Measurements from ENCODE around the gene KCNH1.

KCNH1 gene

GRCh38 chr1:210878564-210878963, 255.4 kb downstream of the KCNH1 start:
- no peak for TF ChIP-seq NFIC (IDR thresholded peaks at IDR 0.05)
- TF ChIP-seq ZBTB7A (IDR thresholded peaks at IDR 0.05; ENCODE audit: low read depth): no peak
- no peak for TF ChIP-seq CEBPB (IDR thresholded peaks at IDR 0.05)
- no peak for TF ChIP-seq YY1 (IDR thresholded peaks at IDR 0.05; ENCODE audit: low read depth)
- no peak for TF ChIP-seq EP300 (IDR thresholded peaks at IDR 0.05; ENCODE audit: borderline replicate concordance)
- TF ChIP-seq FOXM1 (IDR thresholded peaks at IDR 0.05; ENCODE audit: borderline replicate concordance, low read depth): no peak
- TF ChIP-seq TCF12 (IDR thresholded peaks at IDR 0.05; ENCODE audit: low read depth): no peak
- TF ChIP-seq MAX (IDR thresholded peaks at IDR 0.05): no peak
- no peak for TF ChIP-seq RAD21 (IDR thresholded peaks at IDR 0.05; ENCODE audit: low read depth)
- TF ChIP-seq EGR1 (IDR thresholded peaks at IDR 0.05): no peak
- TF ChIP-seq USF1 (IDR thresholded peaks at IDR 0.05): no peak
- no peak for TF ChIP-seq CREB1 (IDR thresholded peaks at IDR 0.05; ENCODE audit: low read depth)
- TF ChIP-seq TEAD4 (IDR thresholded peaks at IDR 0.05): no peak
- no peak for TF ChIP-seq REST (IDR thresholded peaks at IDR 0.05; ENCODE audit: low read depth)
- no peak for TF ChIP-seq TAF1 (IDR thresholded peaks at IDR 0.05; ENCODE audit: low read depth)

- no peak for TF ChIP-seq REST (IDR thresholded peaks at IDR 0.05; ENCODE audit: low read depth)
- no peak for TF ChIP-seq TCF12 (IDR thresholded peaks at IDR 0.05; ENCODE audit: low read depth)
- no peak for TF ChIP-seq ZBTB7A (IDR thresholded peaks at IDR 0.05; ENCODE audit: low read depth)
- no peak for TF ChIP-seq YY1 (IDR thresholded peaks at IDR 0.05; ENCODE audit: low read depth)
- TF ChIP-seq MAX (IDR thresholded peaks at IDR 0.05): no peak
- TF ChIP-seq EP300 (IDR thresholded peaks at IDR 0.05; ENCODE audit: borderline replicate concordance): no peak
- TF ChIP-seq FOXM1 (IDR thresholded peaks at IDR 0.05; ENCODE audit: borderline replicate concordance, low read depth): no peak
- TF ChIP-seq USF1 (IDR thresholded peaks at IDR 0.05): no peak
- no peak for TF ChIP-seq TEAD4 (IDR thresholded peaks at IDR 0.05)
- TF ChIP-seq EGR1 (IDR thresholded peaks at IDR 0.05): no peak
- no peak for TF ChIP-seq CEBPB (IDR thresholded peaks at IDR 0.05)
- TF ChIP-seq NFIC (IDR thresholded peaks at IDR 0.05): no peak
- TF ChIP-seq TAF1 (IDR thresholded peaks at IDR 0.05; ENCODE audit: low read depth): no peak
- no peak for TF ChIP-seq CREB1 (IDR thresholded peaks at IDR 0.05; ENCODE audit: low read depth)
- TF ChIP-seq RAD21 (IDR thresholded peaks at IDR 0.05; ENCODE audit: low read depth): no peak
Observed at GRCh38 chr1:210876275-210876674, 257.7 kb downstream of the KCNH1 start.

GRCh38 chr1:210866532-210866931, 267.4 kb downstream of the KCNH1 start:
- TF ChIP-seq EGR1 (IDR thresholded peaks at IDR 0.05) (no peak), TAF1 (IDR thresholded peaks at IDR 0.05; ENCODE audit: low read depth) (no peak), REST (IDR thresholded peaks at IDR 0.05; ENCODE audit: low read depth) (no peak), ZBTB7A (IDR thresholded peaks at IDR 0.05; ENCODE audit: low read depth) (no peak), CREB1 (IDR thresholded peaks at IDR 0.05; ENCODE audit: low read depth) (no peak), MAX (IDR thresholded peaks at IDR 0.05) (no peak), TEAD4 (IDR thresholded peaks at IDR 0.05) (no peak), FOXM1 (IDR thresholded peaks at IDR 0.05; ENCODE audit: borderline replicate concordance, low read depth) (no peak), YY1 (IDR thresholded peaks at IDR 0.05; ENCODE audit: low read depth) (no peak), NFIC (IDR thresholded peaks at IDR 0.05) (no peak), RAD21 (IDR thresholded peaks at IDR 0.05; ENCODE audit: low read depth) (no peak), CEBPB (IDR thresholded peaks at IDR 0.05) (no peak), USF1 (IDR thresholded peaks at IDR 0.05) (no peak), EP300 (IDR thresholded peaks at IDR 0.05; ENCODE audit: borderline replicate concordance) (no peak), TCF12 (IDR thresholded peaks at IDR 0.05; ENCODE audit: low read depth) (no peak)
